Body of pancreas (tissue), 4 donors: ENCODE measurements around the gene PFN3.

Source experiments
- POLR2A ChIP-seq, 3 donors: fragments of 450-650 bp; IDR thresholded peaks; one replicate each; pipeline ENCODE4 v1.6.1; 2016; ENCODE audit warnings: antibody characterized with exemption in 3 of 3, mild to moderate bottlenecking in 2 of 3
- TF ChIP-seq, protein P1 (sequence below), 7 experiments: fragments of 450-650 bp in 4 of 7; fragments of 200-600 bp in 3 of 7; sonication (generic) in 3 of 7; IDR thresholded peaks; one replicate each; pipeline ENCODE4 v1.5.1; 2016 to 2019; ENCODE audit warnings: antibody characterized with exemption in 7 of 7

GRCh38 chr5:177414481-177414880 lies 14.0 kb upstream of the PFN3 start:
- TF ChIP-seq, protein P1, sequence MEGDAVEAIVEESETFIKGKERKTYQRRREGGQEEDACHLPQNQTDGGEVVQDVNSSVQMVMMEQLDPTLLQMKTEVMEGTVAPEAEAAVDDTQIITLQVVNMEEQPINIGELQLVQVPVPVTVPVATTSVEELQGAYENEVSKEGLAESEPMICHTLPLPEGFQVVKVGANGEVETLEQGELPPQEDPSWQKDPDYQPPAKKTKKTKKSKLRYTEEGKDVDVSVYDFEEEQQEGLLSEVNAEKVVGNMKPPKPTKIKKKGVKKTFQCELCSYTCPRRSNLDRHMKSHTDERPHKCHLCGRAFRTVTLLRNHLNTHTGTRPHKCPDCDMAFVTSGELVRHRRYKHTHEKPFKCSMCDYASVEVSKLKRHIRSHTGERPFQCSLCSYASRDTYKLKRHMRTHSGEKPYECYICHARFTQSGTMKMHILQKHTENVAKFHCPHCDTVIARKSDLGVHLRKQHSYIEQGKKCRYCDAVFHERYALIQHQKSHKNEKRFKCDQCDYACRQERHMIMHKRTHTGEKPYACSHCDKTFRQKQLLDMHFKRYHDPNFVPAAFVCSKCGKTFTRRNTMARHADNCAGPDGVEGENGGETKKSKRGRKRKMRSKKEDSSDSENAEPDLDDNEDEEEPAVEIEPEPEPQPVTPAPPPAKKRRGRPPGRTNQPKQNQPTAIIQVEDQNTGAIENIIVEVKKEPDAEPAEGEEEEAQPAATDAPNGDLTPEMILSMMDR (IDR thresholded peaks at IDR 0.05) = no peak
- TF ChIP-seq POLR2A (IDR thresholded peaks at IDR 0.05) = no peak
